MCF 10A (cell line): Measurements from ENCODE around the gene P2RY6. TPM values are rescaled to one million over a fixed set of nuclear protein-coding genes. Genes with fewer than 3 reads are reported as not detected.
"Not testable (repeated sequence)": the region's sequence is repeated elsewhere in the genome, so short reads cannot be mapped to it uniquely, and the experiment has no call there.

Experiments used
- BruUV-seq: library from RNA; stranded (reverse); fragments of 400-500 nt; replicated peaks from 2 replicates; lab custom pipeline; 2021; lab: Mats Ljungman, UMichigan
- CTCF ChIA-PET: fragments of 300-600 bp; sonication (Branson Sonifier 250); formaldehyde crosslinking; extraction: SDS; loops from one replicate; lab custom pipeline; 2021; ENCODE audit warnings: antibody characterized with exemption, inconsistent platforms; lab: Yijun Ruan, JAX
- POLR2A ChIA-PET: fragments of 300-600, 350-650 bp; sonication (Branson Sonifier 250); formaldehyde crosslinking; extraction: SDS; loops from one replicate; lab custom pipeline; 2020; ENCODE audit warnings: antibody characterized with exemption, inconsistent platforms; lab: Yijun Ruan, JAX
- DNase-seq: peaks from one replicate; pipeline ENCODE4 v3.0.0-alpha.2; 2018; ENCODE audit not compliant: unreplicated experiment
- H3K27ac Mint-ChIP-seq: one replicate; pipeline ENCODE4 v1.8.0; 2022; ENCODE audit warnings: mild to moderate bottlenecking, low read depth, mixed read lengths; ENCODE audit not compliant: unreplicated experiment
- H3K27me3 Mint-ChIP-seq: one replicate; pipeline ENCODE4 v1.8.0; 2022; ENCODE audit warnings: mixed read lengths; ENCODE audit not compliant: insufficient read depth, unreplicated experiment
- H3K36me3 Mint-ChIP-seq: one replicate; pipeline ENCODE4 v1.8.0; 2022; ENCODE audit warnings: mild to moderate bottlenecking, moderate library complexity, mixed read lengths; ENCODE audit not compliant: insufficient read depth, unreplicated experiment
- H3K4me1 Mint-ChIP-seq: one replicate; pipeline ENCODE4 v1.8.0; 2022; ENCODE audit warnings: mixed read lengths; ENCODE audit not compliant: insufficient read depth, unreplicated experiment
- H3K4me3 Mint-ChIP-seq: one replicate; pipeline ENCODE4 v1.8.0; 2022; ENCODE audit warnings: mild to moderate bottlenecking, moderate library complexity, mixed read lengths; ENCODE audit not compliant: unreplicated experiment
- H3K9me3 Mint-ChIP-seq: one replicate; pipeline ENCODE4 v1.8.0; 2022; ENCODE audit warnings: mixed read lengths; ENCODE audit not compliant: unreplicated experiment
- CTCF ChIP-seq: fragments of 200-600 bp; IDR thresholded peaks from one replicate; pipeline ENCODE4 v1.8.0; 2022; ENCODE audit warnings: antibody characterized with exemption, mild to moderate bottlenecking; ENCODE audit not compliant: unreplicated experiment
- intact Hi-C: fragments of 100-400 bp; cut with micrococcal nuclease; formaldehyde crosslinking; loops from 2 replicates; pipeline ENCODE4 v1.14.1; 2022
- total RNA-seq: library from RNA; stranded (reverse); gene quantifications from 2 replicates; pipeline ENCODE4 v1.2.3, GENCODE V29; 2022

P2RY6 gene
- total RNA-seq, 1 experiment from 2014 or later = not detected

GRCh38 chr11:73273222-73273895 lies 1.2 kb downstream of the P2RY6 start:
- no peak overlapping the region for H3K27ac Mint-ChIP-seq
- H3K9me3 Mint-ChIP-seq = no peaks in the 10 kb centered on the region
- H3K4me1 Mint-ChIP-seq = no peaks in the 10 kb centered on the region
- no peaks in the 10 kb centered on the region for H3K27me3 Mint-ChIP-seq
- no TSS peak for BruUV-seq
- H3K4me3 Mint-ChIP-seq = no peak overlapping the region
- CTCF ChIA-PET = interaction anchor here (1.1 to 1.8 kb wide), 4 partner anchors 15 to 63 kb away, joined by 3 to 8 read pairs (median 5); no protein-coding TSS in a partner anchor
- no peaks in the 10 kb centered on the region for H3K36me3 Mint-ChIP-seq
- intact Hi-C loops = no loop called here
- TF ChIP-seq CTCF = no peak
- POLR2A ChIA-PET = no interaction called here
- DNase-seq = no peak

GRCh38 chr11:73274191-73274590 lies 2.1 kb downstream of the P2RY6 start:
- H3K4me1 Mint-ChIP-seq, H3K27me3 Mint-ChIP-seq, H3K27ac Mint-ChIP-seq, H3K4me3 Mint-ChIP-seq, H3K9me3 Mint-ChIP-seq, DNase-seq, H3K36me3 Mint-ChIP-seq, intact Hi-C loops, POLR2A ChIA-PET, BruUV-seq: not testable (repeated sequence)
- CTCF ChIA-PET = interaction anchor here (1.1 to 1.3 kb wide), 2 partner anchors 15 to 21 kb away, joined by 4 to 6 read pairs; no protein-coding TSS in a partner anchor

GRCh38 chr11:73274722-73275380 lies 2.7 kb downstream of the P2RY6 start:
- ChIA-PET POLR2A (no interaction called here), CTCF (interaction anchor here (0.6 to 1.3 kb wide), 3 partner anchors 14 to 443 kb away, joined by 3 to 6 read pairs (median 4); no protein-coding TSS in a partner anchor)
- Mint-ChIP-seq H3K4me1 (no peaks in the 10 kb centered on the region), H3K27me3 (no peaks in the 10 kb centered on the region), H3K9me3 (no peaks in the 10 kb centered on the region), H3K27ac (no peak overlapping the region), H3K4me3 (no peak overlapping the region), H3K36me3 (no peaks in the 10 kb centered on the region)
- DNase-seq = no peak
- no TSS peak for BruUV-seq
- intact Hi-C loops = no loop called here
- no peak for TF ChIP-seq CTCF

GRCh38 chr11:73275381-73275750 lies 3.2 kb downstream of the P2RY6 start:
- intact Hi-C loops = no loop called here
- ChIA-PET POLR2A (no interaction called here), CTCF (interaction anchor here (0.6 kb wide), 1 partner anchor 444 kb away, joined by 3 read pairs; no protein-coding TSS in a partner anchor)
- Mint-ChIP-seq H3K27ac (no peak overlapping the region), H3K36me3 (no peaks in the 10 kb centered on the region), H3K9me3 (no peaks in the 10 kb centered on the region), H3K27me3 (no peaks in the 10 kb centered on the region), H3K4me1 (no peaks in the 10 kb centered on the region), H3K4me3 (no peak overlapping the region)
- no TSS peak for BruUV-seq
- no peak for DNase-seq
- TF ChIP-seq CTCF = no peak
